DND-41 (cell line): ENCODE data around the gene RTN4RL1.

Experiments used
- EZH2 ChIP-seq: IDR thresholded peaks from 3 replicates; pipeline ENCODE4 v1.6.1; 2012; ENCODE audit warnings: borderline replicate concordance, low read depth, mild to moderate bottlenecking, moderate library complexity, low read length, inconsistent platforms; ENCODE audit not compliant: severe bottlenecking
- TF ChIP-seq, protein P1 (sequence below): IDR thresholded peaks from 2 replicates; pipeline ENCODE4 v1.5.1; 2012; ENCODE audit warnings: borderline replicate concordance, low read length, moderate library complexity, mild to moderate bottlenecking; ENCODE audit not compliant: poor library complexity, severe bottlenecking; ENCODE audit errors: extremely low read depth

DNA sequence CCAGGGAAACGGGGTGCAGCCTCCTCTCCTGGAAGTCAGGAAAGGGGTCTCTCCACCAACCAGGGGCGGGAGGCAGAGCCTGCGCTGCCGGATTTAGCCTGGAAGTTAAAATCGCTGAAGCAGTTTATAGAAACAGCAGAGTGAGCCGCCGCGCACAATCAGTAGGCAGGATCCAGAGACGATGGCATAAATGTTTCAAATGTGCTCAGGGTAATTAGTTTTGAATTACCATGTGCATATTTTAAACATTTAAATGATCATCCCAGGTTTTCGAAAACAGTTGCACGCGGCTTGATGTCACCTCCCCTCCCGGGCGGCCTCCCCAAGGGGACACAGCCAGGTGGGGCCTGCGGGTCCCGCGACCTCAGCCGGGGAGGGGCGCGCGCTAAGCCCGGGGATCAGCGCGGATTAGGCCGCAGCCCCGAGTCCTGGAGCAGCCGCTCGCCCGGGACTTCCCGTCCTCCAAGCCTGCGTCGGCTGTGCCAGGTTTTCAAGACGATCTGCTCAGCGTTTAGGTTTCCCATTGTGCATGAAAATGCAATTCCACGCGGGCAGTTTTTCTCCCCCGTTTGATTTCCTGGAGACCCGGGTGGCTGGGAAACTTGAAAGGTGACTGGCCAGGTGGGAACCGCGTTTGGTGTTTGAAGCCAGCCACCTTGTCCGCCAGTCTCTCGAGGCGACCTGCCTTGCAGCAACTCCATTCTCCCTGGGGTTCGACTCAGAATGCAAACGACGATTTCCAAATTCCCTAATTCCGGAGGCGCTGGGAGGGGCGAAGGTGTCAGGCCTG is 117.0 kb downstream of the RTN4RL1 start:
- TF ChIP-seq, protein P1, sequence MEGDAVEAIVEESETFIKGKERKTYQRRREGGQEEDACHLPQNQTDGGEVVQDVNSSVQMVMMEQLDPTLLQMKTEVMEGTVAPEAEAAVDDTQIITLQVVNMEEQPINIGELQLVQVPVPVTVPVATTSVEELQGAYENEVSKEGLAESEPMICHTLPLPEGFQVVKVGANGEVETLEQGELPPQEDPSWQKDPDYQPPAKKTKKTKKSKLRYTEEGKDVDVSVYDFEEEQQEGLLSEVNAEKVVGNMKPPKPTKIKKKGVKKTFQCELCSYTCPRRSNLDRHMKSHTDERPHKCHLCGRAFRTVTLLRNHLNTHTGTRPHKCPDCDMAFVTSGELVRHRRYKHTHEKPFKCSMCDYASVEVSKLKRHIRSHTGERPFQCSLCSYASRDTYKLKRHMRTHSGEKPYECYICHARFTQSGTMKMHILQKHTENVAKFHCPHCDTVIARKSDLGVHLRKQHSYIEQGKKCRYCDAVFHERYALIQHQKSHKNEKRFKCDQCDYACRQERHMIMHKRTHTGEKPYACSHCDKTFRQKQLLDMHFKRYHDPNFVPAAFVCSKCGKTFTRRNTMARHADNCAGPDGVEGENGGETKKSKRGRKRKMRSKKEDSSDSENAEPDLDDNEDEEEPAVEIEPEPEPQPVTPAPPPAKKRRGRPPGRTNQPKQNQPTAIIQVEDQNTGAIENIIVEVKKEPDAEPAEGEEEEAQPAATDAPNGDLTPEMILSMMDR: no peak
- no peak for TF ChIP-seq EZH2
